Stimulated activated CD8-positive, alpha-beta memory T cell treated with anti-CD3 and anti-CD28 coated beads, Interleukin-12 subunit alpha, Interleukin-12 subunit beta, amount 100 ng/mL, for 24 hours (primary cell): Measurements from ENCODE around the gene LRRC74A.

ENCODE experiments used
- DNase-seq: peaks from one replicate; pipeline ENCODE4 v3.0.0-alpha.2; 2020; ENCODE audit errors: extremely low read depth

The LRRC74A gene

GRCh38 chr14:76846331-76847047, 20.3 kb downstream of the LRRC74A start:
- DNase-seq: no peak

GRCh38 chr14:76848879-76849278, 22.7 kb downstream of the LRRC74A start:
- DNase-seq: no peak

- no peak for DNase-seq
These were observed 28.9 kb downstream of the LRRC74A start for GRCh38 chr14:76855066-76855465.

GRCh38 chr14:76856769-76857168, 30.6 kb downstream of the LRRC74A start:
- DNase-seq: no peak

GRCh38 chr14:76861574-76862255, 35.5 kb downstream of the LRRC74A start:
- DNase-seq: no peak

GRCh38 chr14:76862546-76863282, 36.5 kb downstream of the LRRC74A start:
- DNase-seq: no peak

GRCh38 chr14:76863724-76864407, 37.7 kb downstream of the LRRC74A start:
- DNase-seq: no peak

GRCh38 chr14:76866456-76866855, 40.2 kb downstream of the LRRC74A start:
- no peak for DNase-seq

- DNase-seq: no peak
These were observed 41.6 kb downstream of the LRRC74A start for GRCh38 chr14:76867516-76868453.

GRCh38 chr14:76868454-76869170, 42.4 kb downstream of the LRRC74A start:
- DNase-seq: no peak

- no peak for DNase-seq
These were observed 44.0 kb downstream of the LRRC74A start for GRCh38 chr14:76870166-76870565.

GRCh38 chr14:76872796-76873432, 46.7 kb downstream of the LRRC74A start:
- peak; percentile 20 for DNase-seq

- no peak for DNase-seq
These were observed 48.5 kb downstream of the LRRC74A start for GRCh38 chr14:76874734-76875133.

GRCh38 chr14:76876076-76876475, 49.9 kb downstream of the LRRC74A start:
- DNase-seq: no peak

- DNase-seq: no peak
These were observed 51.7 kb downstream of the LRRC74A start for GRCh38 chr14:76877871-76878270.

- DNase-seq: no peak
These were observed 54.2 kb downstream of the LRRC74A start for GRCh38 chr14:76880449-76880848.

GRCh38 chr14:76881348-76881747, 55.1 kb downstream of the LRRC74A start:
- DNase-seq: no peak

- no peak for DNase-seq
These were observed 56.4 kb downstream of the LRRC74A start for GRCh38 chr14:76882651-76883050.

- no peak for DNase-seq
These were observed 57.2 kb downstream of the LRRC74A start for GRCh38 chr14:76883447-76883846.

- no peak for DNase-seq
These were observed 58.2 kb downstream of the LRRC74A start for GRCh38 chr14:76884394-76884793.
